K562 (cell line): ENCODE data around the gene CPT1A. TPM values are rescaled to one million over a fixed set of nuclear protein-coding genes. Genes with fewer than 3 reads are reported as not detected.
A peak's percentile ranks its signal among the peaks of the same experiment; 100 is the strongest.

Experiments
- CCNT2 ChIP-seq: IDR thresholded peaks from 2 replicates; pipeline ENCODE4 v1.6.1; 2011; ENCODE audit warnings: borderline replicate concordance, low read depth, mild to moderate bottlenecking, moderate library complexity, mixed read lengths, low read length; ENCODE audit not compliant: insufficient read length; ENCODE audit errors: extremely low read depth
- HDAC3 ChIP-seq: fragments of 450-650 bp; IDR thresholded peaks from 2 replicates; pipeline ENCODE4 v1.6.1; 2018; ENCODE audit warnings: borderline replicate concordance, mild to moderate bottlenecking, moderate library complexity; ENCODE audit not compliant: partially characterized antibody
- HMG20A ChIP-seq: fragments of 450-650 bp; formaldehyde crosslinking; conservative IDR thresholded peaks from 2 replicates; pipeline ENCODE4 v1.4.0; 2020; ENCODE audit warnings: mild to moderate bottlenecking, mixed read lengths
- MYC ChIP-seq, 2 experiments: fragments of 250-450 bp in 1 of 2; sonication (Bioruptor Pico) in 1 of 2; IDR thresholded peaks; 2 replicates each; pipeline versions ENCODE4 v1.5.1 to v1.6.1; 2012 to 2021; ENCODE audit warnings: low read depth in 2 of 2, borderline replicate concordance in 1 of 2, improper control_type of control experiment in 1 of 2, low read length in 1 of 2, mild to moderate bottlenecking in 1 of 2, moderate library complexity in 1 of 2
- RERE ChIP-seq: sonication (generic); formaldehyde crosslinking; IDR thresholded peaks from 2 replicates; pipeline ENCODE4 v1.8.0; 2023; ENCODE audit warnings: missing genetic modification reagents, mild to moderate bottlenecking, borderline replicate concordance
- SNRNP70 ChIP-seq: fragments of 200-400 bp; formaldehyde crosslinking; optimal IDR thresholded peaks from 2 replicates; pipeline ENCODE3; 2017; ENCODE audit warnings: low read depth, low read length
- TFAP4 ChIP-seq: sonication (generic); formaldehyde crosslinking; IDR thresholded peaks from 2 replicates; pipeline ENCODE4 v1.8.0; 2022; ENCODE audit warnings: missing genetic modification reagents, mild to moderate bottlenecking, moderate library complexity, borderline replicate concordance
- ZNF280A ChIP-seq: fragments of 450-650 bp; IDR thresholded peaks from 2 replicates; pipeline ENCODE4 v1.6.1; 2018; ENCODE audit warnings: mild to moderate bottlenecking, low read depth; ENCODE audit not compliant: partially characterized antibody
- ZNF280B ChIP-seq: fragments of 250-450 bp; sonication (Bioruptor Pico); IDR thresholded peaks from 2 replicates; pipeline ENCODE4 v1.5.1; 2021; ENCODE audit warnings: mild to moderate bottlenecking
- ZNF282 ChIP-seq: sonication (generic); formaldehyde crosslinking; IDR thresholded peaks from 2 replicates; pipeline ENCODE4 v1.8.1; 2023; ENCODE audit warnings: missing genetic modification reagents
- ZNF592 ChIP-seq: fragments of 450-650 bp; IDR thresholded peaks from 2 replicates; pipeline ENCODE4 v1.6.1; 2017; ENCODE audit warnings: antibody characterized with exemption, mild to moderate bottlenecking
- ZNF780A ChIP-seq: fragments of 250-450 bp; sonication (Bioruptor Pico); IDR thresholded peaks from 2 replicates; pipeline ENCODE4 v1.5.0; 2021; ENCODE audit warnings: mild to moderate bottlenecking
- polyA plus RNA-seq, 8 experiments: library from polyadenylated mRNA; depleted of rRNA in 4 of 8; stranded (reverse) in 5 of 8; unstranded in 3 of 8; fragments of >200 nt; fragmentation: Nextera tagmentation in 2 of 8; fragmentation: Illumina TruSeq in 1 of 8; extraction: Ambion mirVana in 2 of 8; extraction: Trizol in 1 of 8; gene quantifications; 2 replicates each; pipeline versions ENCODE4 v1.2.1 to v1.2.3, GENCODE V29; 2011 to 2014; ENCODE audit warnings: inconsistent platforms in 1 of 8, missing spikeins in 1 of 8
- total RNA-seq, 7 experiments: library from RNA; depleted of rRNA in 6 of 7; stranded (reverse); fragments of >200 nt in 6 of 7; fragmentation: Illumina TruSeq in 2 of 7; extraction: Trizol in 2 of 7; gene quantifications; 2 replicates each; pipeline versions ENCODE4 v1.2.1 to v1.2.3, GENCODE V29; 2011 to 2021; ENCODE audit warnings: low replicate concordance in 1 of 7

The CPT1A gene
- total and polyA plus RNA-seq, 9 of the 15 experiments (the other 6 are each of a cell fraction or from before 2014, with no cell fraction given): 2.6 to 29.1 (median 12.3) TPM

- peak; percentile 93 for TF ChIP-seq MYC (IDR thresholded peaks at IDR 0.05; ENCODE audit: low read depth, low read length)
- TF ChIP-seq MYC (CRISPR knock-in tag; IDR thresholded peaks at IDR 0.05; ENCODE audit: borderline replicate concordance, low read depth): no peak
- no peak for TF ChIP-seq ZNF280A
- TF ChIP-seq SNRNP70: no peak
- TF ChIP-seq ZNF280B: no peak
- TF ChIP-seq ZNF780A (CRISPR knock-in tag): no peak
- no peak for TF ChIP-seq ZNF592
- peak; percentile 68; the same call in 1 of the 2 replicates for TF ChIP-seq TFAP4 (CRISPR knock-in tag)
- TF ChIP-seq HMG20A (CRISPR knock-in tag): no peak
- no peak for TF ChIP-seq RERE (CRISPR knock-in tag)
- no peak for TF ChIP-seq HDAC3
- TF ChIP-seq ZNF282: no peak
- TF ChIP-seq CCNT2: peak; percentile 93
Measured at GRCh38 chr11:68751331-68751856, 90.3 kb downstream of the CPT1A start, which contains the start of gene TESMIN (continued).
